NB4 (cell line): ENCODE data around the gene ACP7.

ENCODE experiments used
- DNase-seq: peaks from one replicate; pipeline ENCODE4 v3.0.0; 2010; ENCODE audit warnings: low read depth
- H3K4me3 ChIP-seq: one replicate; pipeline ENCODE4 v1.5.1; 2011; ENCODE audit warnings: mild to moderate bottlenecking, low read depth, low read length, moderate library complexity
- MYC ChIP-seq: IDR thresholded peaks from 2 replicates; pipeline ENCODE4 v1.6.1; 2011; ENCODE audit warnings: low read depth, low read length
- POLR2A ChIP-seq: IDR thresholded peaks from 2 replicates; pipeline ENCODE4 v1.6.1; 2011; ENCODE audit warnings: mild to moderate bottlenecking; ENCODE audit not compliant: insufficient read length; ENCODE audit errors: extremely low read depth
- TF ChIP-seq, protein P1 (sequence below): IDR thresholded peaks from one replicate; pipeline ENCODE4 v1.5.1; 2012; ENCODE audit warnings: low read depth, low read length
- TF ChIP-seq, protein P2 (sequence below): IDR thresholded peaks from 2 replicates; pipeline ENCODE4 v1.6.1; 2011; ENCODE audit warnings: low read depth, low read length

The ACP7 gene

GRCh38 chr19:39128516-39129079, 44.4 kb downstream of the ACP7 start:
- DNase-seq: no peak
- no peak overlapping the region for H3K4me3 ChIP-seq
- TF ChIP-seq, protein P1, sequence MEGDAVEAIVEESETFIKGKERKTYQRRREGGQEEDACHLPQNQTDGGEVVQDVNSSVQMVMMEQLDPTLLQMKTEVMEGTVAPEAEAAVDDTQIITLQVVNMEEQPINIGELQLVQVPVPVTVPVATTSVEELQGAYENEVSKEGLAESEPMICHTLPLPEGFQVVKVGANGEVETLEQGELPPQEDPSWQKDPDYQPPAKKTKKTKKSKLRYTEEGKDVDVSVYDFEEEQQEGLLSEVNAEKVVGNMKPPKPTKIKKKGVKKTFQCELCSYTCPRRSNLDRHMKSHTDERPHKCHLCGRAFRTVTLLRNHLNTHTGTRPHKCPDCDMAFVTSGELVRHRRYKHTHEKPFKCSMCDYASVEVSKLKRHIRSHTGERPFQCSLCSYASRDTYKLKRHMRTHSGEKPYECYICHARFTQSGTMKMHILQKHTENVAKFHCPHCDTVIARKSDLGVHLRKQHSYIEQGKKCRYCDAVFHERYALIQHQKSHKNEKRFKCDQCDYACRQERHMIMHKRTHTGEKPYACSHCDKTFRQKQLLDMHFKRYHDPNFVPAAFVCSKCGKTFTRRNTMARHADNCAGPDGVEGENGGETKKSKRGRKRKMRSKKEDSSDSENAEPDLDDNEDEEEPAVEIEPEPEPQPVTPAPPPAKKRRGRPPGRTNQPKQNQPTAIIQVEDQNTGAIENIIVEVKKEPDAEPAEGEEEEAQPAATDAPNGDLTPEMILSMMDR: no peak
- TF ChIP-seq, protein P2, sequence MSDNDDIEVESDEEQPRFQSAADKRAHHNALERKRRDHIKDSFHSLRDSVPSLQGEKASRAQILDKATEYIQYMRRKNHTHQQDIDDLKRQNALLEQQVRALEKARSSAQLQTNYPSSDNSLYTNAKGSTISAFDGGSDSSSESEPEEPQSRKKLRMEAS: no peak
- TF ChIP-seq MYC (no peak), POLR2A (no peak)

- no peak for DNase-seq
- H3K4me3 ChIP-seq: no peak overlapping the region
- TF ChIP-seq, protein P1: no peak
- TF ChIP-seq POLR2A: no peak
- TF ChIP-seq, protein P2: no peak
- no peak for TF ChIP-seq MYC
Observed at GRCh38 chr19:39129116-39129515, 44.9 kb downstream of the ACP7 start.

DNA sequence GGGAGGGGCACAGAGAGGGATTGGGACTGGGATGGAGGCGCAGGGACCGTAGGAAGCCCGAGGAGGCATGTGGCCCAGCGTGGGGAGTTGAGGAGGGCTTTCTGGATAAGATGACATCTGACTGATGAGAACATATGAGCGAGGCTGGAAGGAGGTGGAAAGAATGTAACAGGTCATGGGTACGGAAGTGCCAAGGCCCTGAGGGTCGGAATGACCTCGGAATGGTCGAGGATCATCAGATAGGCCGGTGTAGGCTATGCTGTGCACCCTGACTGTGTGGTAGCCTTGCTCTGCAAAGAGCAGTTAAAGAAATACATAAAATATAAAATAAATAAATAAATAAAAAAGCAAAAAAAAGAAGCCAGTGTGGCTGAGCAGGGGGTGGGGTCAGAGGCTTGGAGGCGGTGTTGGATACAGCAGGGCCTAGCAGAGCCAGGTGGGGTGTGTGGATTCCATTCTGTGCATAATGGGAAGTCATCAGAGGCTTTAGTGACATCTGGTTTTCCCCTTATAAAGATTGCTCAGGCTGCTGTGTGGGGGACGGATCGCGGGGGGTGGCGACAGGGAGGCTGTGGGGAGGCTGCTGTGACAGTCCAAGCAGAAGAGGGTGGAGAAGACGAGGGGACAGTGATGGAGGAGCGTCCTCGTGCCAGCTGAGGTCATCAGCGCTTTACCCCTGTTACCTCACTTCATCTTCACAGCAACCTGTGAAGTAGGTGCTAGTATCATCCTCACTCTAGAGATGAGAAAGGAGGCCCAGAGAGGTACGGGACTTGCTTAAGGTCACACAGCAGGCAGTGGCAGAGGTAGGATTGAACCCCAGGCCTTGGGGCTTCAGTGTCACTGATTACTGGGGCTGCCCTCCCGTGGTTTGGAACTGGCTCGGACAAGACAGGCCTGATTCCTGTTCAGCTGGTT, 46.4 kb downstream of the ACP7 start:
- no peak overlapping the region for H3K4me3 ChIP-seq
- no peak for DNase-seq
- TF ChIP-seq, protein P2: no peak
- TF ChIP-seq POLR2A (no peak), MYC (no peak)

DNA sequence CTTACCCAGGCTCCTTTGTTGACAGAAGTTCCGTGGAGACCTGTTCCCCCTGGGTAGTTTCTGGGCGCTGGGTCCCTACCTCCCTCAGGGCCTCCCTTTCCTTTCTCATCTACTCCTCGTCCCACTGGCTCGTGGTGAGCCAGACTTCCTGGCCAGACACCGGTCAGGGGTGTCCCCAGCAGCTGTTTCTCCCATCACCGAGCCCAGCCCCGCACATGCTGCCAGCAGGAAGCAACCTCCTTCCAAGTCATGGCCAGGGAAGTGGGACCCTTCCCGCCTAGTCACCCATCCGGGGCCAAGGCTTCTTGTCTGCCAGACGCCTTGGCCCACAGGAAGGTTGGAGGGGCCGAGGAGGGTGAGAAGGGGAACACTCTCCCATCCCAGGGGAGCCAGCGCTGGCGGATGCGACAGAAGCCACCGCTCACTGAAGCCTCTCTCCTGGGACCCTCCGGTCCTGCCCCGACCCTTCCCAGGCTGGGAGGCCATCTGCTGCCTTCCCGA, 47.1 kb downstream of the ACP7 start:
- no peak for DNase-seq
- no peak for TF ChIP-seq MYC
- H3K4me3 ChIP-seq: no peak overlapping the region

GRCh38 chr19:39132344-39132969, 48.3 kb downstream of the ACP7 start:
- H3K4me3 ChIP-seq: no peak overlapping the region
- no peak for DNase-seq
- TF ChIP-seq MYC: no peak
- TF ChIP-seq, protein P1: no peak
- no peak for TF ChIP-seq POLR2A
- TF ChIP-seq, protein P2: no peak

- H3K4me3 ChIP-seq: no peak overlapping the region
- TF ChIP-seq POLR2A: no peak
- no peak for TF ChIP-seq MYC
Observed at GRCh38 chr19:39133431-39134270, 49.5 kb downstream of the ACP7 start.

More at GRCh38 chr19:39133431-39134270, 49.5 kb downstream of the ACP7 start:
- no peak for DNase-seq
